OCI-LY1 (cell line): ENCODE data around the gene SCNN1G.

Experiments
- H2AFZ ChIP-seq: fragments of 200-600 bp; sonication (generic), shearing (Covaris generic); 2 replicates; pipeline ENCODE4 v1.6.0; 2014; ENCODE audit warnings: antibody characterized with exemption, mild to moderate bottlenecking, low read length
- H3F3A ChIP-seq: fragments of 200-600 bp; sonication (generic), shearing (Covaris generic); 2 replicates; pipeline ENCODE4 v1.6.0; 2014; ENCODE audit warnings: mild to moderate bottlenecking, antibody characterized with exemption, low read length, moderate library complexity; ENCODE audit not compliant: insufficient read depth
- H3K27ac ChIP-seq: fragments of 200-600 bp; sonication (generic); 2 replicates; pipeline ENCODE4 v1.5.1; 2014; ENCODE audit warnings: low read length, mixed run types, mild to moderate bottlenecking, low read depth; ENCODE audit not compliant: poor library complexity, severe bottlenecking
- H3K27me3 ChIP-seq: fragments of 200-600 bp; sonication (generic); 2 replicates; pipeline ENCODE4 v1.6.0; 2014; ENCODE audit warnings: antibody characterized with exemption, mild to moderate bottlenecking, low read length, moderate library complexity; ENCODE audit not compliant: insufficient read depth
- H3K36me3 ChIP-seq: fragments of 200-600 bp; sonication (generic); 2 replicates; pipeline ENCODE4 v1.6.1; 2014; ENCODE audit warnings: mild to moderate bottlenecking, antibody characterized with exemption, low read length, moderate library complexity, mixed read lengths; ENCODE audit not compliant: insufficient read depth
- H3K4me1 ChIP-seq: fragments of 200-600 bp; sonication (generic); 2 replicates; pipeline ENCODE4 v1.5.1; 2014; ENCODE audit warnings: mild to moderate bottlenecking, low read length, moderate library complexity; ENCODE audit not compliant: insufficient read depth, severe bottlenecking
- H3K4me2 ChIP-seq: fragments of 200-600 bp; sonication (generic), shearing (Covaris generic); 2 replicates; pipeline ENCODE4 v1.6.1; 2014; ENCODE audit warnings: low read length
- H3K4me3 ChIP-seq: fragments of 200-600 bp; sonication (generic); 2 replicates; pipeline ENCODE4 v1.5.1; 2014; ENCODE audit warnings: low read length, low read depth, mild to moderate bottlenecking, mixed read lengths; ENCODE audit not compliant: poor library complexity, severe bottlenecking
- H3K79me2 ChIP-seq: fragments of 200-600 bp; shearing (Covaris generic); 2 replicates; pipeline ENCODE4 v1.6.1; 2016; ENCODE audit warnings: mixed run types, low read length, mixed read lengths; ENCODE audit not compliant: insufficient read depth
- H3K9ac ChIP-seq: fragments of 200-600 bp; sonication (generic), shearing (Covaris generic); 2 replicates; pipeline ENCODE4 v1.6.1; 2014; ENCODE audit warnings: mild to moderate bottlenecking, low read length, mixed read lengths
- H3K9me2 ChIP-seq: fragments of 200-600 bp; sonication (generic), shearing (Covaris generic); 2 replicates; pipeline ENCODE4 v1.6.1; 2014; ENCODE audit warnings: low read depth, mild to moderate bottlenecking, low read length, mixed read lengths
- H3K9me3 ChIP-seq: fragments of 200-600 bp; shearing (Covaris generic); 2 replicates; pipeline ENCODE4 v1.6.1; 2014; ENCODE audit warnings: low read length, mixed read lengths
- H4K20me1 ChIP-seq: fragments of 200-600 bp; sonication (generic), shearing (Covaris generic); 2 replicates; pipeline ENCODE4 v1.6.0; 2016; ENCODE audit warnings: mild to moderate bottlenecking, low read length; ENCODE audit not compliant: insufficient read depth
- CTCF ChIP-seq: fragments of 200-600 bp; sonication (generic), shearing (Covaris generic); IDR thresholded peaks from 2 replicates; pipeline ENCODE4 v1.5.1; 2017; ENCODE audit warnings: mild to moderate bottlenecking, antibody characterized with exemption, low read length, moderate library complexity, mixed read lengths
- EZH2 ChIP-seq: fragments of 200-600 bp; sonication (generic), shearing (Covaris generic); IDR thresholded peaks from 2 replicates; pipeline ENCODE4 v1.8.0; 2017; ENCODE audit warnings: borderline replicate concordance, mixed run types, mild to moderate bottlenecking, antibody characterized with exemption, low read length, moderate library complexity, mixed read lengths

The SCNN1G gene

GRCh38 chr16:23223368-23223767 is 40.8 kb downstream of the SCNN1G start:
- no peaks in the 10 kb centered on the region for H3K79me2 ChIP-seq
- H3K9me3 ChIP-seq = no peaks in the 10 kb centered on the region
- no peak overlapping the region for H3K4me3 ChIP-seq
- no peaks in the 10 kb centered on the region for H3F3A ChIP-seq
- H3K36me3 ChIP-seq = no peaks in the 10 kb centered on the region
- H4K20me1 ChIP-seq = no peaks in the 10 kb centered on the region
- H3K27me3 ChIP-seq = no peaks in the 10 kb centered on the region
- TF ChIP-seq CTCF = no peak
- TF ChIP-seq EZH2 = no peak
- H3K4me2 ChIP-seq = no peak overlapping the region
- no peak overlapping the region for H3K27ac ChIP-seq
- no peaks in the 10 kb centered on the region for H3K4me1 ChIP-seq
- H2AFZ ChIP-seq = no peak overlapping the region
- no peaks in the 10 kb centered on the region for H3K9me2 ChIP-seq
- no peak overlapping the region for H3K9ac ChIP-seq

GRCh38 chr16:23225109-23225508 is 42.6 kb downstream of the SCNN1G start:
- no peak for TF ChIP-seq EZH2
- TF ChIP-seq CTCF = no peak
- H3K27me3 ChIP-seq = no peaks in the 10 kb centered on the region
- no peak overlapping the region for H2AFZ ChIP-seq

GRCh38 chr16:23225634-23226033 is 43.1 kb downstream of the SCNN1G start:
- no peak overlapping the region for H3K4me3 ChIP-seq
- H3F3A ChIP-seq = no peaks in the 10 kb centered on the region
- no peak overlapping the region for H3K27ac ChIP-seq
- H3K4me1 ChIP-seq = no peaks in the 10 kb centered on the region
- no peaks in the 10 kb centered on the region for H3K36me3 ChIP-seq
- TF ChIP-seq CTCF (no peak), EZH2 (no peak)
- no peak overlapping the region for H3K4me2 ChIP-seq
- H3K79me2 ChIP-seq = no peaks in the 10 kb centered on the region
- no peaks in the 10 kb centered on the region for H3K9me3 ChIP-seq
- H3K9ac ChIP-seq = no peak overlapping the region
- no peaks in the 10 kb centered on the region for H3K27me3 ChIP-seq
- H2AFZ ChIP-seq = no peak overlapping the region
- no peaks in the 10 kb centered on the region for H3K9me2 ChIP-seq
- H4K20me1 ChIP-seq = no peaks in the 10 kb centered on the region

More at GRCh38 chr16:23225109-23225508, 42.6 kb downstream of the SCNN1G start:
- no peaks in the 10 kb centered on the region for H3K9me2 ChIP-seq
- no peaks in the 10 kb centered on the region for H4K20me1 ChIP-seq
- no peak overlapping the region for H3K27ac ChIP-seq
- no peaks in the 10 kb centered on the region for H3F3A ChIP-seq
- H3K79me2 ChIP-seq = no peaks in the 10 kb centered on the region
- H3K4me1 ChIP-seq = no peaks in the 10 kb centered on the region
- no peak overlapping the region for H3K4me2 ChIP-seq
- H3K9ac ChIP-seq = no peak overlapping the region
- no peaks in the 10 kb centered on the region for H3K36me3 ChIP-seq
- H3K9me3 ChIP-seq = no peaks in the 10 kb centered on the region
- H3K4me3 ChIP-seq = no peak overlapping the region
